Measurements from ENCODE around the gene PNPLA6.

Gene PNPLA6

GRCh38 chr19:7602935-7603497, 67.5 kb downstream of the PNPLA6 start:
- DNase-seq: no peak

DNA sequence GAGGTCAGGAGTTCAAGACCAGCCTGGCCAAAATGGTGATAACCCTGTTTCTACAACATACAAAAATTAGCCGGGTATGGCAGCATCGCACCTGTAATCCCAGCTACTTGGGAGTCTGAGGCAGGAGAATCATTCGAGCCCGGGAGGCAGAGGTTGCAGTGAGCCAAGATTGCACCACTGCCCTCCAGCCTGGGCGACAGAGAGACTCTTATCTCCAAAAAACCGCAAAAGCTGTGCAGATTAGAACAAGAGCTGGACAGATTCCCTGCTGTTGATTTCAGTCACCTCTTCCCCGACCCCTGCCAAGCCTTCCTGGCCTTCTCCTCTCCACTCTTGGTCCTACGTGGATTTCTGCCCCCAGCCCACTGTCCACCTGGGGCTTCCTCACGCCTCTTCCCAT, 68.4 kb downstream of the PNPLA6 start:
- DNase-seq: no peak

DNA sequence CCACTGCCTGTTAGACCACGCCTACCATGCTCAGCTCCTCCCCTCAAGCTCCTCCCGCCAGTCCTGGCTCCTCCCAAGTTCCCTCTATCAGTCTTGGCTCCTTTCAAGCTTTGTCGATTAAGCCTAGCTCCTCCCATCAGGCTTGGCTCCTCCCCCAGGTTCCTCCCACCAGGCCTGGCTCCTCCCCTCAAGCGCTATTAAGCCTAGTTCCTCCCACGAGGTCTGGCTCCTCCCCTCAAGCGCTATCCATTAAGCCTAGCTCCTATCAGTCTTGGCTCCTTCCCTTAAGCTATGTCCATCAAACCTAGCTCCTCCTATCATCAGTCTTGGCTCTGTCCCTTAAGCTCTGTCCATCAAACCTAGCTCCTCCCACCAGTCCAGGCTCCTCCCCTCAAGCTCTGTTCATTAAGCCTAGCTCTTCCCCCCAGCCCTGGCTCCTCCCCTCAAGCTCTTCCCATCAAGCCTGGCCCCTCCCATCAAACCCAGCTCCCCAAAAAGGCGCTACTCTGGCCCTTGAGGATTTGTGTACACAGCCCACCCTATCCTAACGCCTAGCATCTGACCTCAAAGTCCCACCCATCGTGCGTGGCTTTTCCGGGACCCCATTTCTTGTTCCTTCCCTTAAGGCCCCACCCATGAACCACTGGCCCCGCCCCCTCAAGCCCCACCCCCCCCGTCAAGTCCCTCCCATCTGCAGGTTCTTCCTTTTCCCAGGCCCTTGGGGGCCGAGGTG, 70.1 kb downstream of the PNPLA6 start:
- DNase-seq: no peak

DNA sequence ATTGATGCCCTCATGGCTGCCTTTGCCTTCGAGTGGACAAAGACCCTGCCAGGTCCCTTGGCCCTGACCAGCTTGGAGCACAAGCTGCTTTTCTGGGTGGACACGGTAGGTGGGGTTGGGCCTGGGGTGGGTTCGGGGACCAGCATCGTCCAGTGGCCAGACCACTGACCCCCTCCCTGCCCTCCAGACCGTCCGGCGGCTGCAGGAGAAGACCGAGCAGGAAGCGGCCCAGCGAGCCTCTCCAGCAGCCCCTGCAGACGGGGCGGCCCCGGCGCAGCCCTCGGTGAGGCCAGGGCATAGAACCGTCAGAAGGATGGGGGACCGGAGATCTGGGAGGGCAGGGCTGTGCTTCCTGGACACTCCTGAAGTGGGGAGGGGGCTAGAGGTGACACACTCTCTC, 70.8 kb downstream of the PNPLA6 start:
- no peak for DNase-seq

DNA sequence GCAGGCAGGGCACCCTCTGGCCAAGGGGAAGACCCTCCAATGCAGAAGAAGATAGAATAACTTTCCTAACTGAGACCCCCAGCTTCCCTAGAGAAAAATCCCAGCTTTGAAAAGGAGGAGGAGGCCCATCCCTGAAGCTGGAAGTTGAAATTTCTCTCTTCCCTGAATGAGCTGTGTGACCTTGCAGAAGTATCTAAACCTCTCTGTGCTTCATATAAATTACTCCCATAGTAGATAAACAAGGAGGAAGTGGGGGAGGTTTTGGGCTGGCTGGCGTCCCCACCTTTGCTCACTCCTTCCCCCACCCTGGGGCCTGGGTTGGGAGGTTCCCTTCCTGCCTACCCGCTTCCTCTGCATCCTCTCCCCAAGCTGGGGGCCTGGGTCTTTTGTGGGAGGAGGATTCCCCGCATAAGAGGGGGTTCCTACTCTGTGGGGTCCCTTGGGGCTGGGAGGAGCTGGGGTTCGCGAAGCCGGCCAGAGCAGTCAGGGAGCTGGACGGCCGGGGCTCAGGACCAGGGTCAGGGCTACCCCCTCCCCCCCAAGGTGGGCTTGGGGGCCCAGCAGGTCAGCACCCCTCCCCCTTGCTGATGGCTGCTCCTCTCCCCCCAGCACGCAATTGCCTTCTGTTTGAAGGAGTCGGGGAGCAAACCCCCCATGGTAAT, 71.8 kb downstream of the PNPLA6 start:
- no peak for DNase-seq

DNA sequence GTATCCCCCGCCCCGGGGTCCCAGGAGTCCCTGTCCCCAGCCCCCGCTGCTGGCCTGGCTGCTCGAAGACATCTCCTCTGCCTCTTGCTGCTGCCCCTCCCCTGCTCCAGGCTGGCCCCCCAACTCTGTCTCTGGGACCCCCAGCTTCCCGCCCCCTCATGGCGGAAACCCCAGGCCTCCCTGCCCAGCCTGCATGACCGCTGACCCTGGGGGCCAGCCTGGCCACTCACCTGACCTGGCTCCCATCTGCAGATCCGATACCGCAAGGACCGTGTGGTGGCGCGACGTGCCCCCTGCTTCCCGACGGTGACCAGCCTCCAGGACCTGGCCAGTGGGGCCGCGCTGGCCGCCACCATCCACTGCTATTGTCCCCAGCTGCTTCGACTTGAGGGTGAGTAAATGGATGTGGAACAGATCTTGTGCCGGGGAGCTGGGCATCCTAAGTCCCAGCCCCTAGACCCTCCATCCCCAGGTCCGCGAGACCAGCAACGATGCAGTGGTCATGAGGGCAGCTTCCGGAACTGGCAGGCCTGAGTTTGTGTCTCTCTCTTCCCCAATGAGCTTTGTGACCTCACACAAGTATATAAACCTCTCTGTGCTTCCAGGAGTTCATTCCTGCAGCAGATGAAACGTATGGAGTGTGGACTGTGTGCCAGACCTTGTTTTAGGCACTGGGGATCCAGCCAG, 72.5 kb downstream of the PNPLA6 start:
- no peak for DNase-seq

DNA sequence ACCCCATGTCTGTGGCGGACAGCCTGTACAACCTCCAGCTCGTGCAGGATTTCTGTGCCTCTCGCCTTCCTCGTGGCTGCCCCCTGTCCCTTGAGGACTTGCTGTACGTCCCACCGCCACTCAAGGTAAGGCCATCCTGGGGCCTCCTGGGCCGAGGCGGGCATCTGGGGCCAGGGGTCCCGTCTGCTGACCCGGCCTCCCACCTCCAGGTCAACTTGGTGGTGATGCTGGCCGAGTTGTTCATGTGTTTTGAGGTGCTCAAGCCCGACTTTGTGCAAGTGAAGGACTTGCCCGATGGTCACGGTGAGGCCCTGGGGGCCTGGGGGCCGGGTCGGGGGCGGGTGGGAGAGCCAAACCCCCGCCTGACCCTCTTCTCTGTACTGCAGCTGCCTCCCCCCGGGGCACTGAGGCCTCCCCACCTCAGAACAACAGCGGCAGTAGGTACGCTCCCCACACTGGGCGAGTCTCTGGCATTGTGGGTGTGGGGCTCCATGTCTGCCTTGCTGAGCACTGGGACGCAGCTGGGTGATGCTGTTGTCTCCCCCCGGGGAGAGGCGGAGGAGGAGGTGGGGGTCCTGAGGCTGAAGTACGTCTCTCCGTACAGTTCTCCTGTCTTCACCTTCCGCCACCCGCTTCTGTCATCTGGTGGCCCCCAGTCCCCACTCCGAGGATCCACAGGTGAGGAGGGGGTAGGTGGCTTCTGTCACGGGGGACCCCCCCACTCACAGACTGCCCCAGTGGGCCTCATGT, 75.1 kb downstream of the PNPLA6 start:
- DNase-seq: no peak
